HG03095 (cell line): ENCODE data around the gene ARMCX1.
"Not testable (repeated sequence)": the region's sequence is repeated elsewhere in the genome, so short reads cannot be mapped to it uniquely, and the experiment has no call there.

Experiments
- ATAC-seq: cut with Tn5 transposase; IDR thresholded peaks from one replicate; pipeline ENCODE4 v1.9.1; 2021; ENCODE audit warnings: moderate library complexity; ENCODE audit not compliant: unreplicated experiment

The ARMCX1 gene

GRCh38 chrX:101550362-101550750 is at the start of gene ARMCX1:
ARMCX1 (plus strand) TSS chrX:101550547; CDS start chrX:101552931, 2,384 bp downstream.
- ATAC-seq, result no peak

GRCh38 chrX:101502929-101503328 is 47.4 kb upstream of the ARMCX1 start:
- not testable (repeated sequence) for ATAC-seq

- no peak for ATAC-seq
Measured at GRCh38 chrX:101507372-101507771, 43.0 kb upstream of the ARMCX1 start.

GRCh38 chrX:101507986-101508385 is 42.4 kb upstream of the ARMCX1 start:
- no peak for ATAC-seq

- no peak for ATAC-seq
Measured at GRCh38 chrX:101530944-101531343, 19.4 kb upstream of the ARMCX1 start.

- no peak for ATAC-seq
Measured at GRCh38 chrX:101539116-101539515, 11.2 kb upstream of the ARMCX1 start.

- no peak for ATAC-seq
Measured at GRCh38 chrX:101550751-101551379, 518 bp downstream of the ARMCX1 start.

- no peak for ATAC-seq
Measured at GRCh38 chrX:101551380-101551767, 1.0 kb downstream of the ARMCX1 start.

GRCh38 chrX:101552714-101553113 is 2.4 kb downstream of the ARMCX1 start:
- ATAC-seq, result no peak

GRCh38 chrX:101564651-101565050 is 14.3 kb downstream of the ARMCX1 start:
- ATAC-seq, result no peak

GRCh38 chrX:101595739-101596419 is 45.5 kb downstream of the ARMCX1 start:
- peak; percentile 97 for ATAC-seq

GRCh38 chrX:101599592-101599991 is 49.2 kb downstream of the ARMCX1 start:
- not testable (repeated sequence) for ATAC-seq

- ATAC-seq, result no peak
Measured at GRCh38 chrX:101602077-101602476, 51.7 kb downstream of the ARMCX1 start.
